Eye (tissue), 1 donor: ENCODE measurements around the gene FZR1.
"Not testable (repeated sequence)": the region's sequence is repeated elsewhere in the genome, so short reads cannot be mapped to it uniquely, and the experiment has no call there.

Experiments used
- DNase-seq: peaks from one replicate; pipeline ENCODE4 v3.0.0-alpha.2; 2015

Gene FZR1

DNA sequence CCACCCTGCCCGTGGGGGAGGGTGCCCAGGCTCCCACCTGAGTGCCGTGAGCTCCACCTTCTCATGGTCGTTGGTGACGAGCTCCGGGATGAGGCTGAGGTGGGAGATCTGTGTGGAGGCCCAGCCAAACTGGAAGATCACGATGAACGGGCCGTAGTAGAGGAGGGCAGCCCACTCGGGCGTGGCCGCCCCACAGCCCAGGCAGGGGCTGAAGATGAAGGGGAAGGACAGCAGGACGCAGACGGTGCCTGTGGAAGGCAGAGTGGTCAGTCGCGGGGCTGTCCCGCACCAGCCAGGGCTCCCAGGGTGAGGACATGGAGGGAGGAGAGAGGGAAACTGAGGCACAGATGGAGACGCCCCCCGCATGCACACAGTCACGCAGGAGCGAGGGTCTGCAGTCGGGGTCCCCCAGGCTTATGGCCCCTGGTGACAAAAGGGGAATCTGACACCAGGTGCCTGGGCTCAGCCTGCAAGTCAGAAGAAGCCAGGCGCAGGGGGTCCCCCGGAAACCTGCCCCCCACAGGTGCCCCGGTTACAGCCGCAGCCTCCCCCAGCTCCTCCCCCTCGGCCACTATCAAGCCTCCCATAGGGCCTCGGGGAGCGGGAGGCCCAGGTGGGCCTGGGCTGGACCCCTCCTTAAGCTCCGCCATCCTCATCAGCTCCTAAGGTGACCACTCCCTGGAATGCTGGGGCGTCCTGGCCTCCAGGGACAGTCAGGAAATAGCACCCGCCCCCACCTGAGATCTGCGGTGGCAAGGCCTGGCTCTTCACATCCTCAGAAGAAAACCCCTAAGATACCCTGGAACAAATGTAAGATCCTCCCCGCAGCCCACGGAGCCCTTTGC, 45.1 kb downstream of the FZR1 start:
- no peak for DNase-seq

DNA sequence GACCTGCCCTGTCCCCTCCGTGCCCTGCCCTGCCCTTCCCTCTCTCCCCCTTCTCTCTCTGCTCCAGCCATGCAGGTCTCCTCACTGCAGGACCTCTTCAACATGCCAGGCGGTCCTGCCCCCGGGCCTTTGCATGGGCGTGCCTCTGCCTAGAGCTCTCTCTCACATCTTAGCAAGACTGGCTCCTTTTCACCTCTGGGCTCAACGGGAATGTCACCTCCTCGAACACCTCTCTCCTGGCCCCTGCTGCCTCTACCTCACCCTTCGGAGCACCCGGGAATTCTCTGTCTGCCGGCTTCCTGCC, 45.6 kb downstream of the FZR1 start:
- no peak for DNase-seq

GRCh38 chr19:3554254-3555083, 48.4 kb downstream of the FZR1 start:
- DNase-seq: no peak

DNA sequence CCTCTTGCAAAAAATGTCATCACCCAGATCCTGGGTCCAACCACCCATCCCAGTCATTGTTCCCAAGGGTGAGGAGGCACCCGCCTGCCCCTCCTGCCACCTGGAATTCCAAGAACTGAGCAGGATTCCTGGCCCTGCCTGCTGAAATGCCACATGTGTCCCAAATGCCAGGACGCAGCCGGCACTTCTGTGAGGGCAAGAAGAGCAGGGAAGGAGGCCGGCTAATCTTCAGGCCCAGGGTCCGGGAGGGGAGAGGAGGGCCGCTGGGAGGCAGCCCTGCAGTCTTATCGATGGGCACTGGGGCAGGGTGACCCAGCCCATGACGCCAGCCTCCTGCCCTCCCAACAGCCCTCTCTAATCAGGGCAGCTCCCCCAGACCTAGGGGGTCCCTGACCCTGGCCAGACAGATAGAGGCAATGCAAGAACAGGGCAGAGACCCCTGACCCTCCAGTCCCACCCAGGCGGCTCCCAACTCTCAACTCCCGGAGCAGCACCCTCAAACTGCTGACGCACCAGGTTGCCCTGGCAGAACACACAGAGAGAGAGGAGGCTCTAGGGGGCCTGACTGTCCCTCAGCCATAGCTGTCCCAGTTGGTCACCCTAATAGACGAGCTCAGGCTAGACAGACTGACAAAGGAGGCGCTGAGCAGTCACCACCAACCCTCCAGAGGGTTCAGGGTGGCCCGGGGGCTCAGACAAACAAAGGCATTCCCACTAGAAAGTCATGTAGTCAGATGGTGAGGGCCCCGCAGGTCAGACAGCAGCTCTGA, 49.7 kb downstream of the FZR1 start:
- DNase-seq: no peak

DNA sequence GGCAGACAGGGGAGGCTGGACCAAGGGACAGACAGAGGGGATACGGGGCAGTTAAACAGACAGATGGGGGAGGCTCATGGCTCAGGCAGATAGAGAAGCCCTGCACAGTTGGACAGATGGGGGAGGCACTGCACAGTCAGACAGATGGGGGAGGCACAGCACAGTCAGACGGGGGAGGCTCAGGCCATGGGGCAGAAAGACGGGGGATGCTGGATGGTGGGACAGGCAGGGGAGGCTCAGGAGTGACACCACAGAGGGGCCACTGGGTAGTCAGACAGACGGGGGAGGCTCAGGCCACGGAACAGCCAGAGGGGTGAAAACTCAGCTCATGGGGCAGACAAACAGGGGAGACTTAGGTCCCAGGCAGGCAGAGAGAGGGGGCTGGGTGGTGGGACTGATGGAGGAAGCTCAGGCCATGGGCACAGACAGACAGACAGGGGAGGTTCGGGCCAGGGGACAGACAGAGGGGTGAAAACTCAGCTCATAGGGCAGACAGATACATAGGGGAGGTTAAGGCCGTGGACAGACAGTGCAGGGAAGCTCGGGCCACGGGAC, 50.4 kb downstream of the FZR1 start:
- no peak for DNase-seq

GRCh38 chr19:3556978-3557460, 50.9 kb downstream of the FZR1 start:
- no peak for DNase-seq

DNA sequence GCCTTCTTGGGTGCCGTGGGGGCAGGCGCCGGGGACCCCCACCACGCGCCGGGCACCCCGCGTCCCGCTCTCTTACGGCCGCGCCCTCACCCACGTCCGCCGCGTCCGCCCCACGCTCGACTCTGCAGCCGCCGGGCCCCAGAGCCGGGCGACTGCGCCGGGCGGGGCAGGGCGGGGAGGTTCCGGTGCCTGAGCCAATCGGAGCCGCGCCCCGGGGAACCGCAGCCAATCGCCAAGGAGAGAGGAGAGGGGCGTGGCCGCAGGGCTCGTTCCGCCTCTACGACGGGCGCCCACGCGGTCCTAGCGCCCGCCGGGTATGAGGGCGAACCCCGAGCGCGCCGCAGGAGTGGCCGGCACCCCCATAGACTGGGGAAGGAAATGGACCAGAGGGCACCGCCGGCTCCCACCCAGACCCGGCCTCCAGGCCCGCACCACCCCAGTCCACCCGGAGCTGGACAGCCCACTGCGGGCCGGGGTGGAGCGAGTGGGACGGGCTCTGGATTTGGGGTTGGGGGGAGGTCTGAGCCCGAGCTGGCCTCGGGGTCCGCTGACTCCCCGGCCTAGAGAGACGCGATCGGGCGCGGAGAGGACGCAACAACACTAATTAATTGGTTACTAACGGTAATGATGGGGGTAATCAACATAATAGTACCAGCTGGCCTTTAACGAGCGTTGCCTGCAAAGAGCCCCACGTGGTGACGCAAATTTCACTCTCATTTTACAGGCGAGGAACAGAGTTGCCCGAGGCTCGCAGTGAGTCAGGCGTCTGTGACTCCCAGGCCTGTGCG, 51.5 kb downstream of the FZR1 start, which contains the start of gene MFSD12:
MFSD12 (minus strand) TSS at position 126 of the 788 bp plus-strand sequence. CDS start 183 bp downstream, outside the sequence.
- peak; percentile 97 for DNase-seq

DNA sequence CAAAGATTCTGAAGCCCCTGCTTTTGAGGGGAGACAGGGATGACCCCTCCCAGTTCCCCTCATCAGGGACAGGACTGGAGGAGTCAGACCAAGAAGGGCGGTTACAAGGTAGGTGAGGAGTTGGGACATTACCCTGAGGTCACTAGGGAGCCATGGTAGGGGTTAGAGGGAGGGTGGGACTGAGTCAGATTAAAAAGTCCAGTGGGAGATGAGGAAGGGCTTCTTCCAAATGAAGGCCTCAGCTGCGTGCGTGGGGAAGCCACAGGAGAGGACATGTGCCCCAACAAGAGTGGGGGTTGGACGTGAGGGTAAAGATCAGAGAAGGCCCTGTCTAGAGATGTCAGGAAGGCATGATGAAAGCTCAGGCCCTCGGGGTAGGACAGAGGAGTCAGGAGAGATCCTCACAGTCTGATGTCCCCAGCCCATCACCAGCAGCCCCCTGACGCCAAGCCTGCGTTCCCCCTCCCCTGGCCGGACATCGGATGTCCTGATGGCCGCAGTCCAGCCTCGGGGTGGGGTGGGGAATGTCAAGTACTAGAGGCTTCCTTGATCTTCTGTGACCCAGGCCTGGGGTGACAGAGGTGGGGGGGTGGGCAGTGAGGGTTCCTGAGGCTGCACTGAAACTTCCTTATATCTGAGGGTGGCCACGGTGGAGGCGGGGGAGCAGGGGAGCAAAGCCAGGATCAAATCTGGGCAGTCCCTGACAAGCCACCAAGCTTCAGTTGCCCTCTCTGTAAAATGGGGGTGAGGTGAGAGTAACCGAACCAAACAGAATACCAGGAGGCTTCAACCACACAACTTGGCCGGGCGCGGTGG, 57.8 kb downstream of the FZR1 start:
- DNase-seq: no peak

- DNase-seq: no peak
Observed at GRCh38 chr19:3565139-3565538, 59.0 kb downstream of the FZR1 start.

DNA sequence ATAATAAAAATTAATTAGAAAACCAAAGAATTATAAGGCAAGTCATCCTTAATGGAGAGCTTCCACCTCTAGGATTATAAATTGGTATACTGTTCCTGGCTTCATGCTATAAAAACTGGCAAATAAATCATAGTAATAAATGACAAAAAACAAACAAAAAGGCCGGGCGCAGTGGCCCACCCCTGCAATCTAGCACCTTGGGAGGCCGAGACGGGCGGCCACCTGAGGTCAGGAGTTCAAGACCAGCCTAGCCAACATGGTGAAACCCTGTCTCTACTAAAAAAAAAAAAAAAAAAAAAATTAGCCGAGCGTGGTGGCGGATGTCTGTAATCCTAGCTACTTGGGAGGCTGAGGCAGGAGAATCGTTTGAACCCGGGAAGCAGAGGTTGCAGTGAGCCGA, 63.9 kb downstream of the FZR1 start:
- DNase-seq: not testable (repeated sequence)

DNA sequence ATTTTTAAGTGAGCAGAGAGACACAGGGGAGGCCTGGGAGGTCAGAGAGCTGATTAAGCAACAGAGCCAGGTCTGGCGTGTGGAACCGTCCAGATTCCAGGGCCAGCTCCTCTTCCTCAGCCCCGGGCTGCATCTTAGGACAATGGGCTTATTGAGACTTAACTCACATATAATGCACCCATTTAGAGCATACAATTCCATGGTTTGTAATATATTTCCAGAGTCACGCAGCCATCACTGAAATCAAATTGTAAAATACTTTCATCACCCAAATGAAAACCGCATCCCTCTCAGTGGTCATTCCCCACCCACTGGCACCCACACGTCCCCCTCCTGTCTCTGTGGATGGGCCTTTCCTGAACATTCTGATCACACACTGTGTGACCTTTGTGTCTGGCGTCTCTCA, 64.5 kb downstream of the FZR1 start:
- no peak for DNase-seq

GRCh38 chr19:3572132-3572854, 66.2 kb downstream of the FZR1 start:
- peak; percentile 99 for DNase-seq

- no peak for DNase-seq
Observed at GRCh38 chr19:3572855-3573161, 66.7 kb downstream of the FZR1 start, which contains the start of gene HMG20B. TSS of gene HMG20B (plus strand) at chr19:3572944. CDS start at chr19:3573310, 366 bp downstream.

GRCh38 chr19:3573162-3573857, 67.2 kb downstream of the FZR1 start:
- DNase-seq: no peak

GRCh38 chr19:3573858-3574637, 67.9 kb downstream of the FZR1 start:
- DNase-seq: peak; percentile 90

GRCh38 chr19:3575260-3575741, 69.2 kb downstream of the FZR1 start:
- no peak for DNase-seq

DNA sequence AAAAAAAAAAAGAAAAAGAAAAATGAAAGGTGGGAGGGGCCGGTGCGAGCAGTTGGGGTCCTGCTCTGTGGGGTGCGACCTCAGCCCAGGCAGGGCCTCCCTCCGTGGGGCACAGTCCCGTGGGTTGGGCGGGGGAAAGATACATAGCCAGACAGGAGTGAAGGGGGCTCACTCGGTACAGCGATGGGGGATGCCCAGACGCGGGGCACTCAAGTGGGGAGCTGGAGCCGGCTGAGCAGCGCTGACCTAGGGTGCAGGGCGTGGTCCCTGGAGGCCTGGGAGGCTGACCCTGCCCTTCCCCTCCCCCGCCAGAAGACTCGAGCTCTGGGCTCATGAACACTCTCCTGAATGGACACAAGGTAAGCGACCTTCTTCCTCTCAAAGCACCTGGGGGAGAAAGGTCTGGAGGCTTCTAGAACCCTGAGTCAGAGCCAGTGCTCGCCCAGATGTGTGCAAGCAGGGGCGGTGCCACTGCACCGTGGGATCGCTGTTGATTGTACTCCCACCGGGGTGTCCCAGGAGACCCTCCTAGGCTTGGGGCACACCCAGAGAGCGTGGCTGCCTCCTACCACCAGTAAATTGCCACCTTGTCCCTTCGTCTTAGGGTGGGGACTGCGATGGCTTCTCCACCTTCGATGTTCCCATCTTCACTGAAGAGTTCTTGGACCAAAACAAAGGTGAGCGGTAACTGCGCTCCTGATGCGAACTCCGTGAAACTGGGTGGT, 70.0 kb downstream of the FZR1 start:
- DNase-seq: no peak
